ENCODE measurements around the gene KIAA2012. TPM values are rescaled to one million over a fixed set of nuclear protein-coding genes. Genes with fewer than 3 reads are reported as not detected.

KIAA2012 gene
- total RNA-seq, 1 experiment from 2014 or later = not detected

GRCh38 chr2:202034249-202035088 lies 38.6 kb upstream of the KIAA2012 start:
- TF ChIP-seq CTCF (conservative IDR thresholded peaks at IDR 0.05; ENCODE audit: low read depth, low read length) (no peak), EZH2 (IDR thresholded peaks at IDR 0.05; ENCODE audit: borderline replicate concordance, low read depth, low read length, poor library complexity, severe bottlenecking) (no peak)
- intact Hi-C loops (cut with micrococcal nuclease; ENCODE audit: unreplicated experiment) = loop anchor here (2.0 to 5.0 kb wide), 2 partner anchors 152 to 238 kb away; no protein-coding TSS in a partner anchor
- H3K36me3 ChIP-seq (ENCODE audit: insufficient read depth, low read length, poor library complexity, severe bottlenecking) = no peaks in the 10 kb centered on the region
- DNase-seq (ENCODE audit: low spot score) = peak; percentile 73
- H3K27me3 ChIP-seq (replicated peaks; ENCODE audit: insufficient read depth, low read depth, low read length, poor library complexity) = no peaks in the 10 kb centered on the region
- BruUV-seq (replicated peaks) = no TSS peak
- peak overlapping the region; percentile 88 for H3K27ac ChIP-seq (ENCODE audit: low read depth, low read length, poor library complexity, severe bottlenecking)
- H3K9me3 ChIP-seq (ENCODE audit: low read depth, low read length, poor library complexity, severe bottlenecking) = no peaks in the 10 kb centered on the region
- ChIA-PET CTCF (no interaction called here), POLR2A (ENCODE audit: low non-redundant PET) (interaction anchor here (0.6 kb wide), 1 partner anchor 107 kb away, joined by 3 read pairs; no protein-coding TSS in a partner anchor)
- peaks cover 45% of the 10 kb centered on the region for H3K4me1 ChIP-seq (ENCODE audit: insufficient read depth, low read length, poor library complexity, severe bottlenecking)
- peak overlapping the region; percentile 85 for H3K4me3 ChIP-seq (ENCODE audit: low read depth, low read length, poor library complexity, severe bottlenecking)

GRCh38 chr2:202035089-202035940 lies 37.7 kb upstream of the KIAA2012 start:
- peak; percentile 83 for DNase-seq (ENCODE audit: low spot score)
- intact Hi-C loops (cut with micrococcal nuclease; ENCODE audit: unreplicated experiment) = loop anchor here (2.0 kb wide), 1 partner anchor 239 kb away; no protein-coding TSS in a partner anchor
- Histone ChIP-seq H3K4me1 (ENCODE audit: insufficient read depth, low read length, poor library complexity, severe bottlenecking) (peaks cover 48% of the 10 kb centered on the region), H3K9me3 (ENCODE audit: low read depth, low read length, poor library complexity, severe bottlenecking) (no peaks in the 10 kb centered on the region), H3K36me3 (ENCODE audit: insufficient read depth, low read length, poor library complexity, severe bottlenecking) (no peaks in the 10 kb centered on the region), H3K27ac (ENCODE audit: low read depth, low read length, poor library complexity, severe bottlenecking) (no peak overlapping the region), H3K27me3 (replicated peaks; ENCODE audit: insufficient read depth, low read depth, low read length, poor library complexity) (no peaks in the 10 kb centered on the region), H3K4me3 (ENCODE audit: low read depth, low read length, poor library complexity, severe bottlenecking) (peak overlapping the region; percentile 85)
- CTCF ChIA-PET = interaction anchor here (0.5 to 0.6 kb wide), 2 partner anchors 142 to 342 kb away, joined by 3 read pairs; no protein-coding TSS in a partner anchor
- TF ChIP-seq EZH2 (IDR thresholded peaks at IDR 0.05; ENCODE audit: borderline replicate concordance, low read depth, low read length, poor library complexity, severe bottlenecking) = no peak
- TF ChIP-seq CTCF (conservative IDR thresholded peaks at IDR 0.05; ENCODE audit: low read depth, low read length) = peak; percentile 82
- BruUV-seq (replicated peaks) = no TSS peak
- POLR2A ChIA-PET (ENCODE audit: low non-redundant PET) = interaction anchor here (0.7 kb wide), 1 partner anchor 107 kb away, joined by 8 read pairs; no protein-coding TSS in a partner anchor

GRCh38 chr2:202035941-202036372 lies 37.1 kb upstream of the KIAA2012 start:
- no TSS peak for BruUV-seq (replicated peaks)
- DNase-seq (ENCODE audit: low spot score) = no peak
- no peaks in the 10 kb centered on the region for H3K27me3 ChIP-seq (replicated peaks; ENCODE audit: insufficient read depth, low read depth, low read length, poor library complexity)
- no peaks in the 10 kb centered on the region for H3K9me3 ChIP-seq (ENCODE audit: low read depth, low read length, poor library complexity, severe bottlenecking)
- H3K36me3 ChIP-seq (ENCODE audit: insufficient read depth, low read length, poor library complexity, severe bottlenecking) = no peaks in the 10 kb centered on the region
- ChIA-PET POLR2A (ENCODE audit: low non-redundant PET) (interaction anchor here (0.7 kb wide), 1 partner anchor 108 kb away, joined by 8 read pairs; no protein-coding TSS in a partner anchor), CTCF (interaction anchor here (0.5 kb wide), 1 partner anchor 341 kb away, joined by 3 read pairs; no protein-coding TSS in a partner anchor)
- peak overlapping the region; percentile 85 for H3K4me3 ChIP-seq (ENCODE audit: low read depth, low read length, poor library complexity, severe bottlenecking)
- H3K27ac ChIP-seq (ENCODE audit: low read depth, low read length, poor library complexity, severe bottlenecking) = no peak overlapping the region
- intact Hi-C loops (cut with micrococcal nuclease; ENCODE audit: unreplicated experiment) = loop anchor here (2.0 kb wide), 2 partner anchors 143 to 239 kb away; no protein-coding TSS in a partner anchor
- TF ChIP-seq CTCF (conservative IDR thresholded peaks at IDR 0.05; ENCODE audit: low read depth, low read length) (no peak), EZH2 (IDR thresholded peaks at IDR 0.05; ENCODE audit: borderline replicate concordance, low read depth, low read length, poor library complexity, severe bottlenecking) (no peak)
- H3K4me1 ChIP-seq (ENCODE audit: insufficient read depth, low read length, poor library complexity, severe bottlenecking) = peaks cover 45% of the 10 kb centered on the region

Data from A673 (cell line).